Activated naive CD4-positive, alpha-beta T cell treated with anti-CD3 and anti-CD28 coated beads for 36 hours (primary cell): ENCODE data around the gene RRP1. TPM values are rescaled to one million over a fixed set of nuclear protein-coding genes. Genes with fewer than 3 reads are reported as not detected.

Experiments
- CTCF ChIA-PET: fragments of 350-600 bp; sonication (Branson Sonifier 250); formaldehyde crosslinking; loops from one replicate; lab custom pipeline; 2021; ENCODE audit warnings: antibody characterized with exemption; lab: Charles Lee
- DNase-seq: peaks from one replicate; pipeline ENCODE4 v3.0.0-alpha.2; 2020
- H3K27ac Mint-ChIP-seq: one replicate; pipeline ENCODE4 v1.8.0; 2021; ENCODE audit warnings: mild to moderate bottlenecking, mixed read lengths
- H3K27me3 Mint-ChIP-seq: one replicate; pipeline ENCODE4 v1.8.0; 2021; ENCODE audit warnings: low read depth, mixed read lengths
- H3K36me3 Mint-ChIP-seq: one replicate; pipeline ENCODE4 v1.8.0; 2021; ENCODE audit warnings: low read depth, mixed read lengths
- H3K4me1 Mint-ChIP-seq: one replicate; pipeline ENCODE4 v1.8.0; 2021; ENCODE audit warnings: low read depth, mixed read lengths
- H3K4me3 Mint-ChIP-seq: one replicate; pipeline ENCODE4 v1.8.0; 2021; ENCODE audit warnings: mild to moderate bottlenecking, moderate library complexity, mixed read lengths
- H3K9me3 Mint-ChIP-seq: one replicate; pipeline ENCODE4 v1.8.0; 2021; ENCODE audit warnings: mixed read lengths
- intact Hi-C: fragments of 100-400 bp; cut with micrococcal nuclease; formaldehyde crosslinking; loops from one replicate; pipeline ENCODE4 v1.15.1; 2023
- total RNA-seq, 2 experiments: library from RNA; stranded (reverse); gene quantifications; one replicate each; pipeline ENCODE4 v1.2.3, GENCODE V29; 2021

RRP1 gene
- total RNA-seq, 2 experiments from 2014 or later: 33.6 to 35.5 TPM

GRCh38 chr21:43800124-43800523, 10.7 kb downstream of the RRP1 start:
- H3K27me3 Mint-ChIP-seq: no peaks in the 10 kb centered on the region
- H3K27ac Mint-ChIP-seq: no peak overlapping the region
- H3K4me3 Mint-ChIP-seq: no peak overlapping the region
- H3K9me3 Mint-ChIP-seq: no peaks in the 10 kb centered on the region
- H3K4me1 Mint-ChIP-seq: peaks cover under 1% of the 10 kb centered on the region
- intact Hi-C loops: no loop called here
- peaks cover 48% of the 10 kb centered on the region for H3K36me3 Mint-ChIP-seq
- no peak for DNase-seq
- CTCF ChIA-PET: no interaction called here

DNA sequence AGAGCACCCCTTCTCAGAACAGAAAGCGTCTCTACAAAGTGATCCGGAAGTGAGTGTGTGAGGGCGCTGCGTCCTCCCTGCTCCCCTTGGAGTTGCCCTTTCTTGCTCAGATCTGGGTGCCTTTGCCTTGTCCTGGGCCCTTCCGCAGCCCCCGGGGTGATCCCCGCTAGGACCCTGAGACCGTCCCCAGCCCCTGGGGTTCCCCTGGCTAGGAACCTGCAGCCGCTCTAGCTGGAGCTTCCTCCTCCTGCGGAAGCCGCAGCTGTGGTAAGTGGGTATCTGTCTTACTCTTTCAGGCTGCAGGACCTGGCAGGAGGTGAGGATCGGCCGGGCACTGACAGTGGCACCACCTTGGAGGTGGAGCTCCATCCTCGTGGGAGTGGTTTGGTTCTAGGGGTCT, 11.2 kb downstream of the RRP1 start:
- intact Hi-C loops: no loop called here
- Mint-ChIP-seq H3K4me1 (peaks cover 3% of the 10 kb centered on the region), H3K27ac (no peak overlapping the region), H3K9me3 (no peaks in the 10 kb centered on the region), H3K27me3 (no peaks in the 10 kb centered on the region), H3K4me3 (no peak overlapping the region), H3K36me3 (peaks cover 44% of the 10 kb centered on the region)
- DNase-seq: no peak
- CTCF ChIA-PET: no interaction called here

DNA sequence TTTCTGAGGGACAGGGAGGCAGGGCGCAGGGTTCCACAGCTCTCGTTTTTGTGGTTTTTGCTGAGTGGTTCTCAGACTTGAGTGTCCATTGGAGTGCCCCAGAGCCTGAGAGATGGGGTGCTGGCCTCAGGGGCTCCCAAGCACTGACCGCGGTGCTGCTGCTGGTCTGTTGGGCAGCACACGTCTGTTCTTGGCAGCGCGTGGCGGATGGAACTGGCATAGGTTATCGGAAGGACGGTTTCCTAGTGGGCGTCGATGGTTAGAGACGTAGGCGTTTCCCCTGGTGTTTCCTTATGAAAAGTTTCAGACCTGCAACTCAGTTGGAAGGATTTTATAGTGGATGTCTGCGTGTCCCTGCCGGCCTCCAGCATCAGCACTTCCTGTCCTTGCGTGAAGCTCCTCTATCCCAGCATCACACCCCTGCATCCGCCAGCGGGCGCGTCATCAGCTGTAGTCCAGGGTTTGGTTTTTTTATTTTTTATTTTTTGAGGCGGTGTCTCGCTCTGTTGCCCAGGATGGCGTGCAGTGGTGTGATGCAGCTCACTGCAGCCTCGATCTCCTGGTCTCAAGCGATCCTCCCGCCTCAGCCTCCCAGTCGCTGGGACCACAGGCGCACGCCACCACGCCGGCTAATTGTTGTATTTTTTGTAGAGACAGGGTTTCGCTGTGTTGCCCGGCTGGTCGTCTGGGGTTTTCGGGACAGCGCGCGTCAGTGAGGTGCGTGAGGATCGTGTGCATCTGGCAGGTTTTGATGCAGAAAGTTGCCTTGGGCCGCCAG, 11.8 kb downstream of the RRP1 start:
- intact Hi-C loops: no loop called here
- H3K4me3 Mint-ChIP-seq: no peak overlapping the region
- no peaks in the 10 kb centered on the region for H3K27me3 Mint-ChIP-seq
- H3K36me3 Mint-ChIP-seq: peaks cover 40% of the 10 kb centered on the region
- H3K4me1 Mint-ChIP-seq: peaks cover 3% of the 10 kb centered on the region
- H3K9me3 Mint-ChIP-seq: no peaks in the 10 kb centered on the region
- no peak overlapping the region for H3K27ac Mint-ChIP-seq
- CTCF ChIA-PET: no interaction called here
- no peak for DNase-seq

- Mint-ChIP-seq H3K36me3 (peaks cover 28% of the 10 kb centered on the region), H3K4me3 (no peak overlapping the region), H3K9me3 (no peaks in the 10 kb centered on the region), H3K27me3 (no peaks in the 10 kb centered on the region), H3K4me1 (peaks cover 3% of the 10 kb centered on the region), H3K27ac (no peak overlapping the region)
- intact Hi-C loops: no loop called here
- CTCF ChIA-PET: no interaction called here
- DNase-seq: no peak
Observed at GRCh38 chr21:43802713-43803313, 13.4 kb downstream of the RRP1 start.

DNA sequence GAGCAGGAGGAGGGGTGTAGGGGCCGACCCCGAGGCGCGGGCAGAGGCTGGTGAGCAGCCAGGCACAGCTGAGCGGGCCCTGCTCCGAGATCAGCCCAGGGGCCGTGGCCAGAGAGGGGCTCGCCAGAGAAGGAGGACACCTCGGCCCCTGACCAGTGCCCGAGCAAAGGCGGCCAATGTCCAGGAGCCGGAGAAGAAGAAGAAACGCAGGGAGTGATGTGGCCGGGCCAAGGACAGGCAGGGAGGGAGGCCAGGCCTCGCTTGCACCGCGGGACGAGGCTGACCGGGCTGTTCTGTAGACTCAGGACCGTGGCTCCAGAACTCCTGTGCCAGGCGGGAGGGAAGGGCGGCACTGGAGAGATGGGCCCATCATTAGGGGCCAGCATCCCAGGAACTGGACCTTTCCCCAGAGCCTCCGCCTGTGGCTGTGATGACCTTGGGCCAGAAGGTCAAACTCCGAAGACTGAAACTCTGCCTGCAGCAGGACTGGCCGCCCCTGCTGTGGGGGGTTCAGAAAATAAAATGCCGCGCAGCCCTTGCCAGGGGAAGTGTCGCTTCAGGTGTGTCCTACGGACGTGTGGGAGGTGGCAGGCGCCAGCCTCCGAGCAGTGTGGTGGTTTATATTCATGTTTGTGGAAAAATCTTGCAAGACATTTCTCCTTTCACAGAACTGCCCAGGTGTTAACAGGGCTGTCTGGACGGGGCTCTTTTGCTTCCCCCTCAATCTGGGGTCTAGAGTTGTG, 14.4 kb downstream of the RRP1 start:
- H3K9me3 Mint-ChIP-seq: no peaks in the 10 kb centered on the region
- no peak for DNase-seq
- no peak overlapping the region for H3K27ac Mint-ChIP-seq
- CTCF ChIA-PET: no interaction called here
- no peaks in the 10 kb centered on the region for H3K27me3 Mint-ChIP-seq
- H3K36me3 Mint-ChIP-seq: peaks cover 22% of the 10 kb centered on the region
- H3K4me1 Mint-ChIP-seq: peaks cover 3% of the 10 kb centered on the region
- intact Hi-C loops: no loop called here
- no peak overlapping the region for H3K4me3 Mint-ChIP-seq

DNA sequence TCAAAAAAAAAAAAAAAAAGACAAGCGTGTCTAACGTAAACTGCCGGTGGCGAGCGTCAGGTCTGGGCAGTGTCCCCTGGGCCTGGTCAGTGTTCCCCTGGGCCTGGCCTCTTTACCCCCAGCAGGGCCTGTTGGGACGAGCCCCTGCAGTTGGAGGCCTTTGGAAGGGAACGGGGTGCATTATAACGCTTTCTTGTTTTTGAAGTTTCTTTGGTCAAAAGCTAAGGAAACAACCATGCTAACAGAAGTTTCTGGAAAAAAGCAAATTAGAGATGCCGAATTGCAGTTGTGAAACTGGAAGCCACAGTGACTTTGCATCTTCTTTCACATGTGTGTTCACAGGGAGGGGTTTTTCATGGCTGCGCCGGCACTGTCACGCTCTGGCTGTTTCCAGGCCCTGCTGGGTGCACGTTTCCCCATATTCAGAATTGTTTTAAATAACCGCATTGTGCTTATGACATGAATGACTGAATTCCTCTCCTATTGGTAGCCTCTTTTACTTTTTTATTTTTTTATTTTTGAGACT, 16.0 kb downstream of the RRP1 start:
- Mint-ChIP-seq H3K4me3 (no peak overlapping the region), H3K36me3 (peaks cover 13% of the 10 kb centered on the region), H3K27me3 (no peaks in the 10 kb centered on the region), H3K9me3 (no peaks in the 10 kb centered on the region), H3K27ac (peak overlapping the region; percentile 68), H3K4me1 (peaks cover 3% of the 10 kb centered on the region)
- DNase-seq: peak; percentile 28
- CTCF ChIA-PET: interaction anchor here (0.8 kb wide), 1 partner anchor 269 kb away, joined by 3 read pairs; no protein-coding TSS in a partner anchor
- intact Hi-C loops: no loop called here

DNA sequence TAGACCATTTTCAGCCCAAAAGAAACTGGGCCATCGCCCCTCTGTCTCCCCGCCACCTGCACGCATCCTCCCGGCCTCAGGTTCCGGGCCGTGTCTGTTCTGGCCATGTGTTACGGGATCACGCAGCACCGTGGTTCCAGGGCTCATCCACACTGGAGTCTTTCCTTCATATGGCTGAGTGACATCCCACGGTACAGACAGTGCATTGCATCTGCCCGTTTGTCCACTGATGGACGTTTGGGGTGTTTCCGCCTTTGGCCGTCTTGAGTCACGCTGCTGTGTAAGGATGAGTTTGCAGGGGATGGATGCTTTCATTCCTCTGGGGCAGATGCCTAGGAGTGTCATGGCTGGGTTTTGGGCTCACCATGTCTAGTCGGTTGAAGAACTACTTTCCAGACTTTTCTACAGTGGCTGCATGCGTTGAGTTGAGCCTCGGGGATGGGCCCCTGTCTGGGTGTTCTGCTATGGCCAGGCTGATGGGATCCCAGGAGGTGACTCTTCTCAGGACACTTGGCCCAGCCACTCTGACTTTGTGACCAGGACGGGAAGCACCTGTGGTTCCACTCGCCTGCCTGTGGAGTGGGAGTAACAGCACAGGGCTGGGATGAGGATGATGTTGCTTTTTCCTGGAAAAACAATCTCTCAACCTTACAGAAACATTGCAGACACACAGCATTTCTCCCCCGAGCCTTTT, 16.8 kb downstream of the RRP1 start:
- DNase-seq: no peak

GRCh38 chr21:43808367-43808766, 19.0 kb downstream of the RRP1 start:
- intact Hi-C loops: no loop called here
- DNase-seq: no peak
- H3K9me3 Mint-ChIP-seq: no peaks in the 10 kb centered on the region
- peaks cover 8% of the 10 kb centered on the region for H3K4me1 Mint-ChIP-seq
- no peak overlapping the region for H3K4me3 Mint-ChIP-seq
- no peak overlapping the region for H3K27ac Mint-ChIP-seq
- no peaks in the 10 kb centered on the region for H3K36me3 Mint-ChIP-seq
- no peaks in the 10 kb centered on the region for H3K27me3 Mint-ChIP-seq
- CTCF ChIA-PET: interaction anchor here (0.7 to 1.5 kb wide), 7 partner anchors 19 to 165 kb away, joined by 3 to 7 read pairs (median 3); partner anchors contain the start of gene RRP1

More for the DNA sequence above, 16.8 kb downstream of the RRP1 start:
- no peaks in the 10 kb centered on the region for H3K9me3 Mint-ChIP-seq
- H3K4me1 Mint-ChIP-seq: peaks cover 8% of the 10 kb centered on the region
- CTCF ChIA-PET: interaction anchor here (0.8 kb wide), 1 partner anchor 268 kb away, joined by 3 read pairs; no protein-coding TSS in a partner anchor
- intact Hi-C loops: no loop called here
- H3K4me3 Mint-ChIP-seq: no peak overlapping the region
- no peaks in the 10 kb centered on the region for H3K27me3 Mint-ChIP-seq
- H3K36me3 Mint-ChIP-seq: peaks cover 8% of the 10 kb centered on the region
- H3K27ac Mint-ChIP-seq: peak overlapping the region; percentile 68

DNA sequence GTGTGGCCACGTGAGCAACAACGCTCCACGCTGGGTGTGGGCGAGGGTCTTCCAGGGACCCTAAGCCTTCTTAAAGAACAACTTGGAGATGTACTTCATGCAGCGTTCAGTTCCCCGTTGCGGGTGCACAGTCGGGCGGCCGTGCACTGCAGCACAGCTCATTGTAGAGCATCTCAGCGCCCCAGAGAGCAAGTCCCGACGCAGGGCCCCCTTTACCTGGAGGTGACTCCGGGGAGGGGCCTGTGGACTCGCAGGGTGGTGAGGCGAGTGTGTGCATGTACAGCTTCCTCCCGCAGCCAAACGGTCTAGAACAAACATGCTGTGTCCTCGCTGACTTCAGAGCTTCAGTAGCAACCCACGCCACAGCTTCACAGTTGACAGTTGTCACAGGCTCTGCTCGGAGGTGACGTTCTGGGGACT, 19.5 kb downstream of the RRP1 start:
- Mint-ChIP-seq H3K27me3 (no peaks in the 10 kb centered on the region), H3K4me1 (peaks cover 8% of the 10 kb centered on the region), H3K27ac (no peak overlapping the region), H3K4me3 (no peak overlapping the region), H3K9me3 (no peaks in the 10 kb centered on the region), H3K36me3 (no peaks in the 10 kb centered on the region)
- CTCF ChIA-PET: interaction anchor here (0.7 to 1.5 kb wide), 7 partner anchors 19 to 165 kb away, joined by 3 to 7 read pairs (median 3); partner anchors contain the start of gene RRP1
- intact Hi-C loops: no loop called here
- DNase-seq: no peak

DNA sequence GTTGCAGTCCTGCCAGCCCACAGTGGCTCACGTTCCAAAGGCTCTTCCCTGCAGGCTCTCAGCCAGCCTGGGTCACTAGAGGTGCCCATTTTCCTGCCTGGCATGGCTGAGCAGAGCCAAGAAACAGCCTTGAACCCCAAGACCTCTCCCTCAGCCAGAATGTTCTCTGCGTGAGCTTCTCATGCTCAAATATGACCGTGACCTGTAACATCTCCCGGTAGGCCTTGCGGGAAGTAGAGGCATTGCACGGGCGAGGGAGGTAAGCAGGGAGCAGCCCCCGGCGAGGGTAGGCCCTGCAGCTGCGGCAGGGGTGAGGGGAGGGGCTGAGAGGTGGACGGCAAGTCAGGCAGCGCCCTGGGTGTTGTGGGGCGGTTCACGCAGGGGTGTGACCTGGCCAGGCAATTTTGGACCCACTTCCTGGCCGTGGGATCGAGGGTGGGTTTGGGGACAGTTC, 20.0 kb downstream of the RRP1 start:
- Mint-ChIP-seq H3K27ac (no peak overlapping the region), H3K36me3 (no peaks in the 10 kb centered on the region), H3K4me1 (peaks cover 8% of the 10 kb centered on the region), H3K27me3 (no peaks in the 10 kb centered on the region), H3K4me3 (no peak overlapping the region), H3K9me3 (no peaks in the 10 kb centered on the region)
- DNase-seq: no peak
- CTCF ChIA-PET: interaction anchor here (0.9 to 1.5 kb wide), 7 partner anchors 33 to 164 kb away, joined by 3 to 6 read pairs (median 3); no protein-coding TSS in a partner anchor
- intact Hi-C loops: no loop called here

- Mint-ChIP-seq H3K4me3 (no peak overlapping the region), H3K27me3 (no peaks in the 10 kb centered on the region), H3K27ac (no peak overlapping the region), H3K4me1 (peaks cover 10% of the 10 kb centered on the region), H3K9me3 (no peaks in the 10 kb centered on the region), H3K36me3 (no peaks in the 10 kb centered on the region)
- no peak for DNase-seq
- CTCF ChIA-PET: interaction anchor here (0.9 to 1.5 kb wide), 7 partner anchors 32 to 137 kb away, joined by 3 to 6 read pairs (median 3); no protein-coding TSS in a partner anchor
- intact Hi-C loops: loop anchor here (1.0 kb wide), 2 partner anchors 83 to 129 kb away; no protein-coding TSS in a partner anchor
Observed at GRCh38 chr21:43809853-43810504, 20.6 kb downstream of the RRP1 start.
